K562 (cell line): ENCODE data around the gene LBR. TPM values are rescaled to one million over a fixed set of nuclear protein-coding genes. Genes with fewer than 3 reads are reported as not detected.

Experiments
- ATAC-seq: fragments of 200-7000 bp; cut with Tn5 transposase; 3 replicates; pipeline ENCODE4 v1.9.1; 2020; ENCODE audit warnings: moderate library complexity
- BruUV-seq: library from RNA; stranded (reverse); fragments of 400-500 nt; replicated peaks from 2 replicates; lab custom pipeline; 2021; lab: Mats Ljungman, UMichigan
- CTCF ChIA-PET: fragments of 300-600 bp; formaldehyde crosslinking; extraction: SDS; loops from one replicate; lab custom pipeline; 2021; ENCODE audit warnings: low intra/inter-chr PET ratio; lab: Yijun Ruan, JAX
- POLR2A ChIA-PET: fragments of 300-600, 350-650 bp; sonication (Branson Sonifier 250); formaldehyde crosslinking; extraction: SDS; loops from one replicate; lab custom pipeline; 2021; ENCODE audit warnings: antibody characterized with exemption, inconsistent platforms; lab: Yijun Ruan, JAX
- DNase-seq, 4 experiments: peaks; one replicate each; pipeline versions ENCODE4 v3.0.0 to v3.0.0-alpha.2; 2011 to 2018; ENCODE audit warnings: low spot score in 3 of 4, mixed read lengths in 3 of 4; ENCODE audit errors: extremely low read depth in 1 of 4
- FAIRE-seq: peaks from 2 replicates; lab custom pipeline; 2011; peaks lifted over from hg19 to GRCh38; lab: Jason Lieb, UNC
- H2AFZ ChIP-seq: 2 replicates; pipeline ENCODE4 v1.6.0; 2011; ENCODE audit warnings: low read depth, low read length, control low read depth, inconsistent platforms
- H3K27ac ChIP-seq: fragments of 200-600 bp; 3 replicates; pipeline ENCODE4 v1.8.0; 2011; ENCODE audit warnings: low read depth, mild to moderate bottlenecking, control low read depth, inconsistent platforms, low read length, moderate library complexity, mixed read lengths; ENCODE audit errors: extremely low read depth
- H3K27me3 ChIP-seq, 2 experiments: fragments of 300-600 bp in 1 of 2; 2 replicates in 1 of 2; 3 replicates in 1 of 2; pipeline versions ENCODE4 v1.6.0 to v1.8.0; 2011; ENCODE audit warnings: inconsistent platforms in 2 of 2, low read length in 2 of 2, mild to moderate bottlenecking in 1 of 2, mixed read lengths in 1 of 2, moderate library complexity in 1 of 2; ENCODE audit not compliant: control insufficient read depth in 2 of 2, insufficient read depth in 2 of 2
- H3K36me3 ChIP-seq: fragments of 300-600 bp; 3 replicates; pipeline ENCODE4 v1.8.0; 2011; ENCODE audit warnings: mild to moderate bottlenecking, low read length, inconsistent platforms; ENCODE audit not compliant: control insufficient read depth, insufficient read depth
- H3K4me1 ChIP-seq, 2 experiments: fragments of 200-600 bp in 1 of 2; replicated peaks in 1 of 2; 2 replicates in 1 of 2; 3 replicates in 1 of 2; pipeline versions ENCODE4 v1.5.1 to v1.8.0; 2011; ENCODE audit warnings: inconsistent platforms in 2 of 2, low read length in 2 of 2, mild to moderate bottlenecking in 1 of 2, mixed read lengths in 1 of 2, moderate library complexity in 1 of 2; ENCODE audit not compliant: control insufficient read depth in 2 of 2, insufficient read depth in 2 of 2
- H3K4me2 ChIP-seq: 2 replicates; pipeline ENCODE4 v1.6.1; 2011; ENCODE audit warnings: low read length, control low read depth, inconsistent platforms, mixed read lengths; ENCODE audit not compliant: insufficient read depth
- H3K4me3 ChIP-seq: fragments of 200-600 bp; sonication (generic), shearing (Covaris generic); 2 replicates; pipeline ENCODE4 v1.5.1; 2016; ENCODE audit warnings: control low read depth, inconsistent platforms
- H3K79me2 ChIP-seq: fragments of 200-600 bp; 3 replicates; pipeline ENCODE4 v1.8.0; 2011; ENCODE audit warnings: low read length, inconsistent platforms; ENCODE audit not compliant: control insufficient read depth, insufficient read depth
- H3K9ac ChIP-seq, 2 experiments: 2 replicates each; pipeline versions ENCODE4 v1.6.0 to v1.6.1; 2011; ENCODE audit warnings: low read depth in 2 of 2, low read length in 2 of 2, control low read depth in 1 of 2, inconsistent platforms in 1 of 2, mild to moderate bottlenecking in 1 of 2, mixed read lengths in 1 of 2; ENCODE audit not compliant: insufficient read depth in 1 of 2
- H3K9me1 ChIP-seq: one replicate; pipeline ENCODE4 v1.6.0; 2011; ENCODE audit warnings: inconsistent platforms, mild to moderate bottlenecking, low read length, moderate library complexity; ENCODE audit not compliant: control insufficient read depth, insufficient read depth
- H3K9me3 ChIP-seq: replicated peaks from 2 replicates; pipeline ENCODE4 v1.5.1; 2011; ENCODE audit warnings: low read depth, low read length, inconsistent platforms; ENCODE audit not compliant: control insufficient read depth, insufficient read depth
- H4K20me1 ChIP-seq: replicated peaks from 2 replicates; pipeline ENCODE4 v1.6.1; 2011; ENCODE audit warnings: low read length, inconsistent platforms, mixed read lengths; ENCODE audit not compliant: control insufficient read depth, insufficient read depth
- ATF1 ChIP-seq, 2 experiments: fragments of 450-650 bp in 1 of 2; IDR thresholded peaks; 2 replicates each; pipeline ENCODE4 v1.6.1; 2016; ENCODE audit warnings: missing compliant biosample characterization in 1 of 2, missing genetic modification characterization in 1 of 2
- CEBPB ChIP-seq: fragments of 450-650 bp; IDR thresholded peaks from 2 replicates; pipeline ENCODE4 v1.6.1; 2016; ENCODE audit warnings: missing genetic modification characterization, missing compliant biosample characterization
- CEBPG ChIP-seq, 3 experiments: fragments of 200-800 bp in 1 of 3; sonication (Bioruptor generic) in 1 of 3; sonication (generic) in 1 of 3; formaldehyde crosslinking in 1 of 3; IDR thresholded peaks in 2 of 3; conservative IDR thresholded peaks in 1 of 3; 2 replicates each; pipeline versions ENCODE4 v1.6.1 to v1.8.0; 2016 to 2022; ENCODE audit warnings: missing compliant biosample characterization in 2 of 3, missing genetic modification characterization in 2 of 3, mild to moderate bottlenecking in 1 of 3, missing genetic modification reagents in 1 of 3
- ZNF121 ChIP-seq: sonication (generic); formaldehyde crosslinking; conservative IDR thresholded peaks from 2 replicates; pipeline ENCODE4 v1.8.0; 2022; ENCODE audit warnings: missing genetic modification reagents
- WGBS: fragments of 100-300 bp; shearing (Covaris generic); methylation state at CpG from one replicate; pipeline ENCODE4 v1.1.6; 2016; ENCODE audit warnings: low coverage, mixed read lengths; ENCODE audit not compliant: insufficient coverage; ENCODE audit errors: missing lambda C conversion rate; 5-methylcytosine and 5-hydroxymethylcytosine counted together
- in situ Hi-C: fragments of 300-500 bp; cut with MboI; formaldehyde crosslinking; loops from 4 replicates; pipeline ENCODE4 v1.15.0; 2018; ENCODE audit warnings: inconsistent platforms, mixed read lengths
- intact Hi-C: fragments of 100-400 bp; cut with micrococcal nuclease; formaldehyde crosslinking; loops from 2 replicates; pipeline ENCODE4 v1.14.2; 2022
- polyA plus RNA-seq, 8 experiments: library from polyadenylated mRNA; depleted of rRNA in 4 of 8; stranded (reverse) in 5 of 8; unstranded in 3 of 8; fragments of >200 nt; fragmentation: Nextera tagmentation in 2 of 8; fragmentation: Illumina TruSeq in 1 of 8; extraction: Ambion mirVana in 2 of 8; extraction: Trizol in 1 of 8; gene quantifications; 2 replicates each; pipeline versions ENCODE4 v1.2.1 to v1.2.3, GENCODE V29; 2011 to 2014; ENCODE audit warnings: inconsistent platforms in 1 of 8, missing spikeins in 1 of 8
- total RNA-seq, 7 experiments: library from RNA; depleted of rRNA in 6 of 7; stranded (reverse); fragments of >200 nt in 6 of 7; fragmentation: Illumina TruSeq in 2 of 7; extraction: Trizol in 2 of 7; gene quantifications; 2 replicates each; pipeline versions ENCODE4 v1.2.1 to v1.2.3, GENCODE V29; 2011 to 2021; ENCODE audit warnings: low replicate concordance in 1 of 7
- TF ChIP-seq, protein P1 (sequence below): sonication (generic); formaldehyde crosslinking; IDR thresholded peaks from 2 replicates; pipeline ENCODE4 v1.8.0; 2023; ENCODE audit warnings: mild to moderate bottlenecking, missing genetic modification reagents

The LBR gene
- total and polyA plus RNA-seq, 9 of the 15 experiments (the other 6 are each of a cell fraction or from before 2014, with no cell fraction given), result 102 to 229 (median 197) TPM

DNA sequence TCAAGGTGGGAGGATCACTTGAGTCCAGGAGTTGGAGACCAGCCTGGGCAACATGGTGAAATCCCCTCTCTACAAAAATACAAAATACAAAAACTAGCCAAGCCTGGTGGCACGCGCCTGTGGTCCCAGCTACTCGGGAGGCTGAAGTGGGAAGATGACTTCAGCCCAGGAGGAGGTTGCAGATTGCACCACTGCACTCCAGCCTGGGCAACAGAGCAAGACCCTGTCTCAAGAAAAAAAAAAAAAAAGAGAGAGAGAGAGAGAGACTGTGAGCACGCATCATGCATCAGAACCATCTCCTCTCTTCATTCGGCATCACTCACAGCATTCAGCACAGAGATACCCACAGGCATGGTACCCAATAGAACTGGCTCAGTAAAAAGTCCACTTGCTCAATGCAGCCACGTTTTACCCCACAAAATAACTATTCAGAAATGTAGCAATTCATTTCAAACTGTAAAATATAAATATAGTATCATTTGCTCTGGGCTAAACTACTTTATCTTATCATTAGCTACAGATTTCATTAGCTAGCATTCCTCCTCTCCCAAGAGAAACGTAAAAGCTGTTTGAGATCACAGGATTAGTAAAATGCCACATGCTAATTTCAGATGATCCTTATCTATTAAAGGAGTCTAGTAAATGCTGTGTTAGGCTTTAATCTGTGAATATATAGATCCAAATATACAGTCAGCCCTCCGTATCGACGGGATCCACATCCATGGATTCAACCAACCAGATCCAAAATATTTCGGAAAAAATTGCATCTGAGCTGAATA is 11.7 kb downstream of the LBR start:
- no peaks in the 10 kb centered on the region for H3K27me3 ChIP-seq
- CTCF ChIA-PET, result no interaction called here
- no peak overlapping the region for H3K4me2 ChIP-seq
- ATAC-seq (no peak), DNase-seq (no peak), FAIRE-seq (no peak)
- intact Hi-C loops (no loop called here), in situ Hi-C loops (no loop called here)
- no peak overlapping the region for H3K4me3 ChIP-seq
- WGBS, result 95% methylated on average over 9 of the region's 11 CpGs
- peaks cover 98% of the 10 kb centered on the region for H3K36me3 ChIP-seq
- no peaks in the 10 kb centered on the region for H3K4me1 ChIP-seq
- no TSS peak for BruUV-seq
- H3K9me1 ChIP-seq, result no peaks in the 10 kb centered on the region
- H3K9me3 ChIP-seq, result no peaks in the 10 kb centered on the region
- H3K27ac ChIP-seq, result no peak overlapping the region
- TF ChIP-seq ATF1 (CRISPR knock-in tag; IDR thresholded peaks at IDR 0.05), result no peak
- TF ChIP-seq ATF1 (tag; IDR thresholded peaks at IDR 0.05), result no peak
- peak; percentile 81 for TF ChIP-seq ZNF121 (CRISPR knock-in tag)
- POLR2A ChIA-PET, result interaction anchor here (0.6 to 1.6 kb wide), 5 partner anchors 9 to 1343 kb away, joined by 3 to 6 read pairs (median 5); no protein-coding TSS in a partner anchor
- H3K9ac ChIP-seq, result no peak overlapping the region
- peaks cover 79% of the 10 kb centered on the region for H3K79me2 ChIP-seq
- no peak overlapping the region for H2AFZ ChIP-seq
- no peaks in the 10 kb centered on the region; the same call in 1 of the 2 replicates for H4K20me1 ChIP-seq

DNA sequence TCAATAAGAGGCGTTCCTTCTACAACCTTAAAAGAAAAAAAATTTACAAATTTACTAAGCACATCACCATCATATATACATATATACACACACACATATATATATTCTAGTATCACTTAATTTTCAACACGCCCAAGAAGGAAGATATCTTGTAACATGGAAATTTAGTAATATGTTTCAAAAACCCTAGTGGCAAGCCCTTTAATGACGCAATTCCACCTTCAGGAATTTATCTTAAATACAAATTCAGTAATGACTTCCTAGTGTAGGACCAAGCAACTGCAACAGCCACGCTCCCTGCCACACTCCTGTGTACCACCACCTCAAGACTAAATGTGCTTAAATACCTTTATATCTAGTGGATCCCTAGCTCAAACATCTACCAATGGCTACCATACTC is 12.5 kb downstream of the LBR start:
- FAIRE-seq, result no peak
- ChIA-PET POLR2A (interaction anchor here (0.7 to 2.8 kb wide), 4 partner anchors 9 to 776 kb away, joined by 3 to 14 read pairs (median 8); no protein-coding TSS in a partner anchor), CTCF (no interaction called here)

More for the DNA sequence above, 12.5 kb downstream of the LBR start:
- WGBS, result 98% methylated on average over 4 of the region's 4 CpGs
- H4K20me1 ChIP-seq, result no peaks in the 10 kb centered on the region; the same call in 1 of the 2 replicates
- H3K27ac ChIP-seq, result no peak overlapping the region
- no TSS peak for BruUV-seq
- no peaks in the 10 kb centered on the region for H3K9me3 ChIP-seq
- H2AFZ ChIP-seq, result no peak overlapping the region
- peaks cover 76% of the 10 kb centered on the region for H3K79me2 ChIP-seq
- in situ Hi-C loops, result no loop called here
- ATAC-seq, result no peak; the same call in 2 of the 3 replicates
- no peaks in the 10 kb centered on the region for H3K9me1 ChIP-seq
- no peaks in the 10 kb centered on the region for H3K4me1 ChIP-seq
- intact Hi-C loops, result no loop called here
- no peak overlapping the region for H3K4me2 ChIP-seq
- no peak overlapping the region for H3K9ac ChIP-seq
- H3K4me3 ChIP-seq, result no peak overlapping the region
- H3K27me3 ChIP-seq, result no peaks in the 10 kb centered on the region
- TF ChIP-seq CEBPG (CRISPR knock-in tag; IDR thresholded peaks at IDR 0.05) (no peak), CEBPG (tag; conservative IDR thresholded peaks at IDR 0.05 in 1 of 2, IDR thresholded peaks at IDR 0.05 in 1 of 2) (0 out of 4 replicates have a peak, but pooled peaks have one; percentile 14 to 30), CEBPB (tag) (peak; percentile 59)
- TF ChIP-seq, protein P1, sequence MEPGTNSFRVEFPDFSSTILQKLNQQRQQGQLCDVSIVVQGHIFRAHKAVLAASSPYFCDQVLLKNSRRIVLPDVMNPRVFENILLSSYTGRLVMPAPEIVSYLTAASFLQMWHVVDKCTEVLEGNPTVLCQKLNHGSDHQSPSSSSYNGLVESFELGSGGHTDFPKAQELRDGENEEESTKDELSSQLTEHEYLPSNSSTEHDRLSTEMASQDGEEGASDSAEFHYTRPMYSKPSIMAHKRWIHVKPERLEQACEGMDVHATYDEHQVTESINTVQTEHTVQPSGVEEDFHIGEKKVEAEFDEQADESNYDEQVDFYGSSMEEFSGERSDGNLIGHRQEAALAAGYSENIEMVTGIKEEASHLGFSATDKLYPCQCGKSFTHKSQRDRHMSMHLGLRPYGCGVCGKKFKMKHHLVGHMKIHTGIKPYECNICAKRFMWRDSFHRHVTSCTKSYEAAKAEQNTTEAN (CRISPR knock-in tag), result no peak
- TF ChIP-seq, all 486 proteins: peak for 2
- H3K36me3 ChIP-seq, result peaks cover 98% of the 10 kb centered on the region
- no peak for DNase-seq
